H9 (cell line): ENCODE measurements around the gene OPA3. TPM values are rescaled to one million over a fixed set of nuclear protein-coding genes. Genes with fewer than 3 reads are reported as not detected.

Experiments used
- DNase-seq: peaks from one replicate; pipeline ENCODE4 v3.0.0-alpha.2; 2017
- H2AFZ ChIP-seq: one replicate; pipeline ENCODE4 v1.6.1; 2013; ENCODE audit warnings: mild to moderate bottlenecking, low read length, control low read depth, moderate library complexity
- H2AK5ac ChIP-seq: 2 replicates; pipeline ENCODE4 v1.6.1; 2013; ENCODE audit warnings: low read length, control low read depth, mixed read lengths; ENCODE audit not compliant: insufficient read length
- H2BK120ac ChIP-seq: one replicate; pipeline ENCODE4 v1.6.1; 2013; ENCODE audit warnings: low read depth, mild to moderate bottlenecking, low read length, control low read depth, inconsistent platforms; ENCODE audit not compliant: poor library complexity, severe bottlenecking
- H2BK12ac ChIP-seq: 2 replicates; pipeline ENCODE4 v1.6.1; 2013; ENCODE audit warnings: low read length, control low read depth, mixed read lengths, low read depth; ENCODE audit not compliant: insufficient read length
- H2BK15ac ChIP-seq: 2 replicates; pipeline ENCODE4 v1.6.1; 2013; ENCODE audit warnings: low read depth, low read length, control low read depth
- H2BK20ac ChIP-seq: one replicate; pipeline ENCODE4 v1.6.1; 2013; ENCODE audit warnings: low read depth, mild to moderate bottlenecking, low read length, control low read depth, inconsistent platforms; ENCODE audit not compliant: poor library complexity, severe bottlenecking
- H2BK5ac ChIP-seq: 2 replicates; pipeline ENCODE4 v1.6.1; 2013; ENCODE audit warnings: low read length, control low read depth, mixed read lengths; ENCODE audit not compliant: insufficient read length
- H3K14ac ChIP-seq: 2 replicates; pipeline ENCODE4 v1.6.1; 2013; ENCODE audit warnings: low read length, control low read depth; ENCODE audit not compliant: insufficient read depth
- H3K18ac ChIP-seq: 2 replicates; pipeline ENCODE4 v1.6.1; 2013; ENCODE audit warnings: low read depth, mild to moderate bottlenecking, mixed read lengths, low read length, control low read depth; ENCODE audit not compliant: insufficient read length
- H3K23ac ChIP-seq: 2 replicates; pipeline ENCODE4 v1.6.1; 2013; ENCODE audit warnings: low read length, control low read depth, mixed read lengths, low read depth; ENCODE audit not compliant: insufficient read length
- H3K23me2 ChIP-seq: 2 replicates; pipeline ENCODE4 v1.6.1; 2013; ENCODE audit warnings: low read depth, mild to moderate bottlenecking, mixed read lengths, low read length, control low read depth; ENCODE audit not compliant: insufficient read length, poor library complexity, severe bottlenecking
- H3K27ac ChIP-seq: 2 replicates; pipeline ENCODE4 v1.5.1; 2013; ENCODE audit warnings: low read length, control low read depth, mixed read lengths, low read depth; ENCODE audit not compliant: insufficient read length
- H3K27me3 ChIP-seq: 2 replicates; pipeline ENCODE4 v1.6.1; 2013; ENCODE audit warnings: low read length, control low read depth, inconsistent platforms; ENCODE audit not compliant: insufficient read depth
- H3K4ac ChIP-seq: 2 replicates; pipeline ENCODE4 v1.6.1; 2013; ENCODE audit warnings: low read depth, mild to moderate bottlenecking, control low read depth, inconsistent platforms, low read length, moderate library complexity
- H3K4me1 ChIP-seq: 2 replicates; pipeline ENCODE4 v1.6.1; 2013; ENCODE audit warnings: low read length, control low read depth, inconsistent platforms; ENCODE audit not compliant: insufficient read depth
- H3K4me2 ChIP-seq: 2 replicates; pipeline ENCODE4 v1.6.1; 2013; ENCODE audit warnings: low read length, control low read depth, mixed read lengths; ENCODE audit not compliant: insufficient read length, insufficient read depth
- H3K56ac ChIP-seq: 2 replicates; pipeline ENCODE4 v1.6.1; 2013; ENCODE audit warnings: low read depth, mild to moderate bottlenecking, mixed read lengths, low read length, control low read depth; ENCODE audit not compliant: insufficient read length
- H3K79me1 ChIP-seq: 2 replicates; pipeline ENCODE4 v1.6.1; 2013; ENCODE audit warnings: low read depth, mild to moderate bottlenecking, moderate library complexity, low read length, control low read depth, inconsistent platforms; ENCODE audit not compliant: insufficient read depth, poor library complexity, severe bottlenecking
- H3K79me2 ChIP-seq: 2 replicates; pipeline ENCODE4 v1.6.1; 2013; ENCODE audit warnings: low read length, control low read depth, inconsistent platforms; ENCODE audit not compliant: insufficient read depth
- H3K9ac ChIP-seq: 2 replicates; pipeline ENCODE4 v1.6.1; 2013; ENCODE audit warnings: low read length, control low read depth, mixed read lengths; ENCODE audit not compliant: insufficient read length; ENCODE audit errors: extremely low read depth
- H3K9me3 ChIP-seq: one replicate; pipeline ENCODE4 v1.6.1; 2013; ENCODE audit warnings: low read depth, low read length, inconsistent platforms; ENCODE audit not compliant: control insufficient read depth
- H3T11ph ChIP-seq: one replicate; pipeline ENCODE4 v1.6.1; 2013; ENCODE audit warnings: mild to moderate bottlenecking, low read length, control low read depth, inconsistent platforms
- H4K20me1 ChIP-seq: one replicate; pipeline ENCODE4 v1.6.1; 2013; ENCODE audit not compliant: control insufficient read depth, insufficient read length, insufficient read depth
- H4K5ac ChIP-seq: 2 replicates; pipeline ENCODE4 v1.6.1; 2013; ENCODE audit warnings: low read depth, mild to moderate bottlenecking, mixed read lengths, low read length, control low read depth; ENCODE audit not compliant: insufficient read length
- H4K8ac ChIP-seq: replicated peaks from 2 replicates; pipeline ENCODE4 v1.6.1; 2013; ENCODE audit warnings: low read length, control low read depth, mixed read lengths, low read depth; ENCODE audit not compliant: insufficient read length
- H4K91ac ChIP-seq: 2 replicates; pipeline ENCODE4 v1.6.1; 2013; ENCODE audit warnings: low read depth, mild to moderate bottlenecking, moderate library complexity, mixed read lengths, low read length, control low read depth; ENCODE audit not compliant: insufficient read length
- H3K27ac Mint-ChIP-seq, 3 experiments: 2 replicates in 2 of 3; 3 replicates in 1 of 3; pipeline ENCODE4 v1.8.0; 2020 to 2021; ENCODE audit warnings: mixed read lengths in 3 of 3, mild to moderate bottlenecking in 1 of 3, moderate library complexity in 1 of 3
- H3K27me3 Mint-ChIP-seq: 2 replicates; pipeline ENCODE4 v1.8.0; 2021; ENCODE audit warnings: low read depth, mild to moderate bottlenecking, moderate library complexity, mixed read lengths
- H3K36me3 Mint-ChIP-seq, 3 experiments: 2 replicates in 2 of 3; 3 replicates in 1 of 3; pipeline ENCODE4 v1.8.0; 2020 to 2021; ENCODE audit warnings: low read depth in 3 of 3, mixed read lengths in 3 of 3; ENCODE audit not compliant: insufficient read depth in 1 of 3
- H3K4me1 Mint-ChIP-seq, 2 experiments: 2 replicates each; pipeline ENCODE4 v1.8.0; 2020; ENCODE audit warnings: mixed read lengths in 2 of 2
- H3K4me3 Mint-ChIP-seq, 2 experiments: 2 replicates in 1 of 2; 3 replicates in 1 of 2; pipeline ENCODE4 v1.8.0; 2020 to 2021; ENCODE audit warnings: mild to moderate bottlenecking in 2 of 2, mixed read lengths in 2 of 2, moderate library complexity in 1 of 2
- H3K9me3 Mint-ChIP-seq, 2 experiments: 2 replicates in 1 of 2; 3 replicates in 1 of 2; pipeline ENCODE4 v1.8.0; 2020; ENCODE audit warnings: mild to moderate bottlenecking in 2 of 2, mixed read lengths in 2 of 2, moderate library complexity in 1 of 2
- CTCF ChIP-seq: fragments of 200-600 bp; sonication (generic); conservative IDR thresholded peaks from 3 replicates; pipeline ENCODE4 v1.8.0; 2021; ENCODE audit warnings: antibody characterized with exemption, mild to moderate bottlenecking
- WGBS: extraction: QIAGEN DNeasy Blood & Tissue Kit; methylation state at CpG from one replicate; pipeline ENCODE4 v1.1.7; 2013; ENCODE audit warnings: missing lambda C conversion rate, low lambda C conversion rate, mixed read lengths; ENCODE audit not compliant: insufficient read length; ENCODE audit errors: extremely low coverage; 5-methylcytosine and 5-hydroxymethylcytosine counted together
- total RNA-seq: library from RNA; stranded (reverse); gene quantifications from 2 replicates; pipeline ENCODE4 v1.2.1, GENCODE V29; 2021

The OPA3 gene
- total RNA-seq, 1 experiment from 2014 or later = 13.0 TPM

- H3K79me1 ChIP-seq = no peaks in the 10 kb centered on the region
- no peak overlapping the region for H3K14ac ChIP-seq
- H3K27ac Mint-ChIP-seq = 0 out of 7 replicates have a peak overlapping the region, but pooled peaks of 1 of the 3 experiments have one; percentile 6
- no peak overlapping the region for H3K4ac ChIP-seq
- H3K27me3 ChIP-seq = no peaks in the 10 kb centered on the region
- H3K27me3 Mint-ChIP-seq = no peaks in the 10 kb centered on the region
- no peak overlapping the region for H3K4me2 ChIP-seq
- no peak overlapping the region for H2BK20ac ChIP-seq
- no peak overlapping the region for H3K56ac ChIP-seq
- no peak overlapping the region for H2AK5ac ChIP-seq
- no peak for TF ChIP-seq CTCF
- no peak overlapping the region for H3K23ac ChIP-seq
- H3K18ac ChIP-seq = no peak overlapping the region
- peaks cover 11% of the 10 kb centered on the region for H3K23me2 ChIP-seq
- no peak overlapping the region for H3K9ac ChIP-seq
- H3K36me3 Mint-ChIP-seq = peaks cover 2 to 21% (median 9%) of the 10 kb centered on the region in 3 experiments; a peak in 4 of 7 replicates
- no peak overlapping the region for H3K4me3 Mint-ChIP-seq
- DNase-seq = no peak
- no peaks in the 10 kb centered on the region; the same call in 1 of the 2 replicates for H3K4me1 ChIP-seq
- H2BK120ac ChIP-seq = no peak overlapping the region
- H3K9me3 ChIP-seq = no peaks in the 10 kb centered on the region
- H2BK15ac ChIP-seq = no peak overlapping the region
- H3K27ac ChIP-seq = no peak overlapping the region
- no peak overlapping the region for H2BK5ac ChIP-seq
- no peak overlapping the region for H4K91ac ChIP-seq
- no peaks in the 10 kb centered on the region for H3K79me2 ChIP-seq
- H3K9me3 Mint-ChIP-seq = peaks cover 0 to 2% of the 10 kb centered on the region in 2 experiments; a peak in 1 of 5 replicates
- no CpG with 5 or more reads among the region's 15 CpGs for WGBS
- H4K20me1 ChIP-seq = no peaks in the 10 kb centered on the region
- H4K8ac ChIP-seq = no peak overlapping the region
- no peak overlapping the region for H2AFZ ChIP-seq
- no peak overlapping the region for H3T11ph ChIP-seq
- H3K4me1 Mint-ChIP-seq = peaks cover 15 to 20% of the 10 kb centered on the region in 2 experiments
- no peak overlapping the region for H4K5ac ChIP-seq
- H2BK12ac ChIP-seq = no peak overlapping the region
Measured at GRCh38 chr19:45488708-45489107, 95.9 kb downstream of the OPA3 start.
